ENCODE measurements around the gene MRM1.

DNA sequence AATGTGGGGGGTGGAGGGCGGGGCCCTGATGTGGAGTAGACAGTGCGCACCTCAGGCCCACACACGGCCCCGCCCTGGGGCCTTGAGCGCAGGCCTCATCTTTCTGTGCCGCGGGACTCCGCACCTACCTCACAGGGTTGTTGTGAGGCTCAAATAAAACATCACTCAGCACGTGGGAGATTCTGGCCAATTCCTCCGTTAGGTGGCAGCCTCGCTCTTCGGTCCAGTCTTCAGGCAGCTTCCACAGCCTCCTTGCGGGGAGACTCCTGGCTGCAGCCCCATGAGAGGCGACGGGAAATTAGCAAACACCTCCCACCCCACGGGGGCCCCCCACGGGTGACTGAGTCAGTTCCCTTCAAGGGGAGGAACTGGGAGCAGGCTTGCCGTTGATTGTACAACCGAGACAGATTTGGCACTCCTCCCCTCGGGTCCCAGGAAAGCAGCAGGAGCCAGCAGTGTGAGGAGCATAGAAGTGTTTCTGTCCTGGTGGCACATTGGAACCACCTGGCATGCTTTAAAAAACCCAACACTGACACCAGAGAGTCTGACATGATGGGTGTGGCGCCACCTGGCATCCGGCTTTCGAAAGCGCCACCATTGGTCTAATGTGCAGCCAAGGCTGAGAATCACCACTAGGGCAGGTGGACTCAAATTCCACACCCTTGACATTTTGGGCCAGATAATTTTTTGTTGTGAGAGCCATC is 7.6 kb downstream of the MRM1 start:
- no peak for TF ChIP-seq EZH2 (IDR thresholded peaks at IDR 0.05; ENCODE audit: insufficient read depth, poor library complexity, severe bottlenecking)
- TF ChIP-seq EZH2phosphoT487 (IDR thresholded peaks at IDR 0.05; ENCODE audit: insufficient read depth, low read depth), result no peak
